Measurements from ENCODE around the gene IGF2BP3. TPM values are rescaled to one million over a fixed set of nuclear protein-coding genes. Genes with fewer than 3 reads are reported as not detected.

Gene IGF2BP3
- total and polyA plus RNA-seq, 2 donors (not counting 3 experiments of a cell fraction or from before 2014, with no cell fraction given), result 41.2 to 111 TPM

DNA sequence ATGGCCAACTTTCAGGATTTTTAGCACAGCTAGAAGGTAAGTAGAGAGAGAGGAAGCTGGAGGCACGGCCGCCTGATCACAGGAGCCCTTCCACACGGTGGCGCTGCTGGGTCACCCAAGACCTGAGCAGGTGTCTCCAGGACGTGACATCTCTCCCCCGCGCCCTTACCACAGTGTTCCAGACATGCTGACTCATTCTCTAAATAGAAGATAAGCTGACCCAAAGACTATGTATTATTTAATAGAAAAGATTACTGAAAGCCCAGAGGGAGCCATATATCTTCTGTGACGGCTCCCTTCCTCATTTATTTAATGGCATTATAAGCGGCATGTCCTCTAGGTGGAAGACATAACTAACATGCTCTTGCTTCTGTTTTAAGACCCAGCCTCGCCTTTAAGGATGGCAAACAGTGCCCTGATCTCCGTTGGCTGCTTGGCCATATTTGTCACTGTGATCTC is 197.1 kb downstream of the IGF2BP3 start:
- Histone ChIP-seq H3K4me2 (ENCODE audit: insufficient read depth, low read length) (peak overlapping the region; percentile 76), H3K4me1 (ENCODE audit: control insufficient read depth, extremely low read depth, insufficient read depth, low read length) (peaks cover 9% of the 10 kb centered on the region), H3K4me3 (replicated peaks in 1 of 3; ENCODE audit: insufficient read depth in 1 of 3, low read depth in 1 of 3, low read length in 3 of 3) (peak overlapping the region in 1 of 3 experiments; percentile 7), H2AFZ (ENCODE audit: low read depth, low read length) (peak overlapping the region; percentile 50), H4K20me1 (replicated peaks; ENCODE audit: control insufficient read depth, extremely low read depth, insufficient read depth, low read length) (no peaks in the 10 kb centered on the region), H3K9ac (replicated peaks; ENCODE audit: extremely low read depth, insufficient read depth, low read length) (peak overlapping the region; percentile 13), H3K79me2 (ENCODE audit: control insufficient read depth, insufficient read depth, low read length) (no peaks in the 10 kb centered on the region), H3K27ac (ENCODE audit: insufficient read depth, low read depth, low read length) (peak overlapping the region; percentile 42), H3K27me3 (ENCODE audit: control insufficient read depth in 2 of 2, insufficient read depth in 2 of 2, low read length in 2 of 2) (no peaks in the 10 kb centered on the region), H3K9me1 (replicated peaks; ENCODE audit: control insufficient read depth, extremely low read depth, insufficient read depth, low read length) (no peaks in the 10 kb centered on the region), H3K9me3 (replicated peaks; ENCODE audit: control insufficient read depth, insufficient read depth, low read length) (no peaks in the 10 kb centered on the region), H3K36me3 (ENCODE audit: control insufficient read depth in 2 of 2, extremely low read depth in 1 of 2, insufficient read depth in 2 of 2, low read length in 2 of 2) (no peaks in the 10 kb centered on the region)
- ChIA-PET POLR2A (interaction anchor here (0.6 to 1.0 kb wide), 2 partner anchors 190 to 270 kb away, joined by 4 to 5 read pairs; no protein-coding TSS in a partner anchor), CTCF (interaction anchor here (0.6 to 7.5 kb wide), 51 partner anchors 9 to 695 kb away, joined by 3 to 88 read pairs (median 5); partner anchors contain the start of genes IGF2BP3, MALSU1 and STK31)
- TF ChIP-seq MYC (IDR thresholded peaks at IDR 0.05; ENCODE audit: low read depth, low read length) (no peak), MAX (IDR thresholded peaks at IDR 0.05; ENCODE audit: insufficient read depth, insufficient read length) (no peak), JUN (IDR thresholded peaks at IDR 0.05; ENCODE audit: borderline replicate concordance, insufficient read depth, insufficient read length, low read depth) (no peak), GATA2 (IDR thresholded peaks at IDR 0.05; ENCODE audit: insufficient read depth, insufficient read length, low read depth, low read length) (peak; percentile 75), POLR2AphosphoS5 (IDR thresholded peaks at IDR 0.05; ENCODE audit: insufficient read depth, low read depth, low read length) (peak; percentile 69), FOS (IDR thresholded peaks at IDR 0.05; ENCODE audit: borderline replicate concordance, insufficient read depth, low read length) (peak; percentile 79)
- TF ChIP-seq, protein P1, sequence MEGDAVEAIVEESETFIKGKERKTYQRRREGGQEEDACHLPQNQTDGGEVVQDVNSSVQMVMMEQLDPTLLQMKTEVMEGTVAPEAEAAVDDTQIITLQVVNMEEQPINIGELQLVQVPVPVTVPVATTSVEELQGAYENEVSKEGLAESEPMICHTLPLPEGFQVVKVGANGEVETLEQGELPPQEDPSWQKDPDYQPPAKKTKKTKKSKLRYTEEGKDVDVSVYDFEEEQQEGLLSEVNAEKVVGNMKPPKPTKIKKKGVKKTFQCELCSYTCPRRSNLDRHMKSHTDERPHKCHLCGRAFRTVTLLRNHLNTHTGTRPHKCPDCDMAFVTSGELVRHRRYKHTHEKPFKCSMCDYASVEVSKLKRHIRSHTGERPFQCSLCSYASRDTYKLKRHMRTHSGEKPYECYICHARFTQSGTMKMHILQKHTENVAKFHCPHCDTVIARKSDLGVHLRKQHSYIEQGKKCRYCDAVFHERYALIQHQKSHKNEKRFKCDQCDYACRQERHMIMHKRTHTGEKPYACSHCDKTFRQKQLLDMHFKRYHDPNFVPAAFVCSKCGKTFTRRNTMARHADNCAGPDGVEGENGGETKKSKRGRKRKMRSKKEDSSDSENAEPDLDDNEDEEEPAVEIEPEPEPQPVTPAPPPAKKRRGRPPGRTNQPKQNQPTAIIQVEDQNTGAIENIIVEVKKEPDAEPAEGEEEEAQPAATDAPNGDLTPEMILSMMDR (IDR thresholded peaks at IDR 0.05; ENCODE audit: extremely low read depth in 1 of 2, insufficient read depth in 1 of 2, low read depth in 1 of 2, low read length in 2 of 2), result peak; percentile 89 to 95
- no TSS peak for BruUV-seq (replicated peaks)
- intact Hi-C loops (cut with micrococcal nuclease), result loop anchor here (1.0 to 2.0 kb wide), 6 partner anchors 190 to 440 kb away; no protein-coding TSS in a partner anchor
- dilution Hi-C loops (cut with MboI; ENCODE audit: extremely low pct_ligation_motif_present, low sequenced_read_pairs), result no loop called here
- FAIRE-seq, result peak; percentile 95
- peak; percentile 92 for DNase-seq (ENCODE audit: low read depth, low spot score)

Measured in endothelial cell of umbilical vein (primary cell).